Measurements from ENCODE around the gene DEK. TPM values are rescaled to one million over a fixed set of nuclear protein-coding genes. Genes with fewer than 3 reads are reported as not detected.
A peak's percentile ranks its signal among the peaks of the same experiment; 100 is the strongest.
"Not testable (repeated sequence)": the region's sequence is repeated elsewhere in the genome, so short reads cannot be mapped to it uniquely, and the experiment has no call there.

DEK gene
- polyA plus RNA-seq, 1 of the 3 experiments (the other 2 are of a cell fraction) = 34.2 TPM

DNA sequence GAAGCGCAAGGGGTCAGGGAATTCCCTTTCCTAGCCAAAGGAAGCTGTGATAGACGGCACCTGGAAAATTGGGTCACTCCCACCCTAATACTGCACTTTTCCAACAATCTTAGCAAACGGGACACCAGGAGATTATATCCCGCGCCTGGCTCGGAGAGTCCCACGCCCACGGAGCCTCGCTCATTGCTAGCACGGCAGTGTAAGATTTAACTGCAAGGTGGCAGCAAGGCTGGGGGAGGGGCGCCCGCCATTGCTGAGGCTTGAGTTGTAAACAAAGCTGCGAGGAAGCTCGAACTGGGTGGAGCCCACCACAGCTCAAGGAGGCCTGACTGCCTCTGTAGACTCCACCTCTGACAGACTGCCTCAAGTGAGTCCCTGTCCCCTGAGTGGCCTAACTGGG, 35.7 kb downstream of the DEK start:
- H3K36me3 ChIP-seq (replicated peaks in 1 of 2; ENCODE audit: control insufficient read depth in 1 of 2, insufficient read depth in 2 of 2, low read length in 1 of 2) = peaks cover 36 to 69% of the 10 kb centered on the region in 2 experiments
- POLR2A ChIA-PET = not testable (repeated sequence)

DNA sequence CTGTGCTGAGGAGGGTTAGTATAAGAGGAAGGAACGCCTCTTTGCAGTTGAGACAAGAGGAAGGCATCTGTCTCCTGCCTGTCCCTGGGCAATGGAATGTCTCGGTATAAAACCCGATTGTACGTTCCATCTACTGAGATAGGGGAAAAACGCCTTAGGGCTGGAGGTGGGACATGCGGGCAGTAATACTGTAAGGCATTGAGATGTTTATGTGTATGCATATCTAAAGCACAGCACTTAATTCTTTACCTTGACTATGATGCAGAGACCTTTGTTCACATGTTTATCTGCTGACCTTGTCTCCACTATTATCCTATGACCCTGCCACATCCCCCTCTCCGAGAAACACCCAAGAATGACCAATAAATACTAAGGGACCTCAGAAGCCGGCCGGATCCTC, 37.2 kb downstream of the DEK start:
- DNase-seq; POLR2A ChIA-PET; H3K4me1 ChIP-seq (ENCODE audit: control insufficient read depth in 1 of 2, insufficient read depth in 2 of 2, low read depth in 1 of 2, low read length in 1 of 2); H3K27ac ChIP-seq (ENCODE audit: low read depth in 2 of 2, low read length in 1 of 2); H3K27me3 ChIP-seq (ENCODE audit: insufficient read depth); H3K9ac ChIP-seq; H3K9me2 ChIP-seq; H3K4me2 ChIP-seq; H3K4me3 ChIP-seq (ENCODE audit: low read depth in 2 of 2, low read length in 1 of 2); H3F3A ChIP-seq (replicated peaks; ENCODE audit: insufficient read depth); H4K20me1 ChIP-seq (ENCODE audit: insufficient read depth); CTCF ChIA-PET; H2AFZ ChIP-seq (ENCODE audit: low read depth); H3K9me3 ChIP-seq: not testable (repeated sequence)
- H3K36me3 ChIP-seq (replicated peaks in 1 of 2; ENCODE audit: control insufficient read depth in 1 of 2, insufficient read depth in 2 of 2, low read length in 1 of 2) = peaks cover 48 to 73% of the 10 kb centered on the region in 2 experiments
- H3K79me2 ChIP-seq (ENCODE audit: insufficient read depth) = peaks cover 54% of the 10 kb centered on the region
- 97% methylated on average over 9 of the region's 9 CpGs for WGBS (ENCODE audit: low lambda C conversion rate)

More for the DNA sequence above, 35.7 kb downstream of the DEK start:
- 95% methylated on average over 12 of the region's 14 CpGs for WGBS (ENCODE audit: low lambda C conversion rate)
- DNase-seq; H3K4me2 ChIP-seq; CTCF ChIA-PET; H3K27me3 ChIP-seq (ENCODE audit: insufficient read depth); H3K4me1 ChIP-seq (ENCODE audit: control insufficient read depth in 1 of 2, insufficient read depth in 2 of 2, low read depth in 1 of 2, low read length in 1 of 2); H3K9me3 ChIP-seq; H2AFZ ChIP-seq (ENCODE audit: low read depth); H3K27ac ChIP-seq (ENCODE audit: low read depth in 2 of 2, low read length in 1 of 2); H3K9me2 ChIP-seq; H3K4me3 ChIP-seq (ENCODE audit: low read depth in 2 of 2, low read length in 1 of 2); H3K9ac ChIP-seq; H3F3A ChIP-seq (replicated peaks; ENCODE audit: insufficient read depth); H4K20me1 ChIP-seq (ENCODE audit: insufficient read depth): not testable (repeated sequence)
- peaks cover 69% of the 10 kb centered on the region for H3K79me2 ChIP-seq (ENCODE audit: insufficient read depth)

DNA sequence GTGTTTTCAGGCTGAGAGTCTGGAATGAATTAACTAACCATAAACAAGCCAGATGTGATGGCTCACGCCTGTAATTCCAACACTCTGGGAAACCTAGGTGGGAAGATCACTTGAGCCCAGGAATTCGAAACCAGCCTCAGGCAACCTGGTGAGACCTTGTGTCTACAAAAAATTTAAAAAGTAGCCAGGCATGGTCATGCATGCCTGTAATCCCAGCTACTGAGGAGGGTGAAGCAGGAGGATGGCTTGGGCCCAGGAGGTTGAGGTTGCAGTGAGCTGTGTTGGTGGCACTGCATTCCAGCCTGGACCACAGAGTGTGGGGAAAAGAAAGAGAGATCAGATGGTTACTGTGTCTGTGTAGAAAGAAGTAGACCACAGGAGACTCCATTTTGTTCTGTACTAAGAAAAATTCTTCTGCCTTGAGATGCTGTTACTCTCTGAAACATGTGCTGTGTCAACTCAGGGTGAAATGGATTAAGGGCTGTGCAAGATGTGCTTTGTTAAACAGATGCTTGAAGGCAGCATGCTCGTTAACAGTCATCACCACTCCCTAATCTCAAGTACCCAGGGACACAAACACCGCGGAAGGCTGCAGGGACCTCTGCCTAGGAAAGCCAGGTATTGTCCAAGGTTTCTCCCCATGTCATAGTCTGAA, 37.8 kb downstream of the DEK start:
- H3K4me3 ChIP-seq (ENCODE audit: low read depth in 2 of 2, low read length in 1 of 2); H3K9me3 ChIP-seq; H2AFZ ChIP-seq (ENCODE audit: low read depth); H3K9ac ChIP-seq; H3K4me1 ChIP-seq (ENCODE audit: control insufficient read depth in 1 of 2, insufficient read depth in 2 of 2, low read depth in 1 of 2, low read length in 1 of 2); CTCF ChIA-PET; POLR2A ChIA-PET; DNase-seq; H4K20me1 ChIP-seq (ENCODE audit: insufficient read depth); H3K9me2 ChIP-seq; H3K4me2 ChIP-seq; H3K27me3 ChIP-seq (ENCODE audit: insufficient read depth); H3F3A ChIP-seq (replicated peaks; ENCODE audit: insufficient read depth): not testable (repeated sequence)
- peaks cover 54 to 73% of the 10 kb centered on the region in 2 experiments for H3K36me3 ChIP-seq (replicated peaks in 1 of 2; ENCODE audit: control insufficient read depth in 1 of 2, insufficient read depth in 2 of 2, low read length in 1 of 2)
- H3K27ac ChIP-seq (ENCODE audit: low read depth in 2 of 2, low read length in 1 of 2) = peak overlapping the region in 1 of 2 experiments; percentile 3; a peak in 1 of 4 replicates
- peaks cover 48% of the 10 kb centered on the region for H3K79me2 ChIP-seq (ENCODE audit: insufficient read depth)
- WGBS (ENCODE audit: low lambda C conversion rate) = 85% methylated on average over 5 of the region's 5 CpGs

- POLR2A ChIA-PET = interaction anchor here (0.7 kb wide), 1 partner anchor 18 kb away, joined by 3 read pairs; no protein-coding TSS in a partner anchor
- no peaks in the 10 kb centered on the region for H3K9me3 ChIP-seq
- CTCF ChIA-PET = interaction anchor here (0.9 kb wide), 1 partner anchor 21 kb away, joined by 3 read pairs; no protein-coding TSS in a partner anchor
These were observed 43.1 kb downstream of the DEK start for GRCh38 chr6:18221288-18221615.

More at GRCh38 chr6:18221288-18221615, 43.1 kb downstream of the DEK start:
- Histone ChIP-seq H3K27ac (ENCODE audit: low read depth in 2 of 2, low read length in 1 of 2) (no peak overlapping the region), H3F3A (replicated peaks; ENCODE audit: insufficient read depth) (peaks cover 16% of the 10 kb centered on the region), H3K9ac (no peak overlapping the region), H3K4me2 (no peak overlapping the region), H2AFZ (ENCODE audit: low read depth) (no peak overlapping the region), H4K20me1 (ENCODE audit: insufficient read depth) (no peaks in the 10 kb centered on the region), H3K4me3 (ENCODE audit: low read depth in 2 of 2, low read length in 1 of 2) (no peak overlapping the region), H3K9me2 (no peaks in the 10 kb centered on the region), H3K27me3 (ENCODE audit: insufficient read depth) (no peaks in the 10 kb centered on the region), H3K36me3 (replicated peaks in 1 of 2; ENCODE audit: control insufficient read depth in 1 of 2, insufficient read depth in 2 of 2, low read length in 1 of 2) (peaks cover 51 to 53% of the 10 kb centered on the region in 2 experiments), H3K79me2 (ENCODE audit: insufficient read depth) (peaks cover 6% of the 10 kb centered on the region; the same call in 1 of the 2 replicates), H3K4me1 (ENCODE audit: control insufficient read depth in 1 of 2, insufficient read depth in 2 of 2, low read depth in 1 of 2, low read length in 1 of 2) (no peaks in the 10 kb centered on the region)
- 97% methylated on average over 4 of the region's 4 CpGs for WGBS (ENCODE audit: low lambda C conversion rate)
- DNase-seq = no peak
- TF ChIP-seq POLR2AphosphoS5 (IDR thresholded peaks at IDR 0.05; ENCODE audit: low read depth, low read length) = no peak
- TF ChIP-seq, protein P1, sequence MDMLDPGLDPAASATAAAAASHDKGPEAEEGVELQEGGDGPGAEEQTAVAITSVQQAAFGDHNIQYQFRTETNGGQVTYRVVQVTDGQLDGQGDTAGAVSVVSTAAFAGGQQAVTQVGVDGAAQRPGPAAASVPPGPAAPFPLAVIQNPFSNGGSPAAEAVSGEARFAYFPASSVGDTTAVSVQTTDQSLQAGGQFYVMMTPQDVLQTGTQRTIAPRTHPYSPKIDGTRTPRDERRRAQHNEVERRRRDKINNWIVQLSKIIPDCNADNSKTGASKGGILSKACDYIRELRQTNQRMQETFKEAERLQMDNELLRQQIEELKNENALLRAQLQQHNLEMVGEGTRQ (IDR thresholded peaks at IDR 0.05; ENCODE audit: borderline replicate concordance, low read depth, low read length) = no peak
- TF ChIP-seq, protein P2, sequence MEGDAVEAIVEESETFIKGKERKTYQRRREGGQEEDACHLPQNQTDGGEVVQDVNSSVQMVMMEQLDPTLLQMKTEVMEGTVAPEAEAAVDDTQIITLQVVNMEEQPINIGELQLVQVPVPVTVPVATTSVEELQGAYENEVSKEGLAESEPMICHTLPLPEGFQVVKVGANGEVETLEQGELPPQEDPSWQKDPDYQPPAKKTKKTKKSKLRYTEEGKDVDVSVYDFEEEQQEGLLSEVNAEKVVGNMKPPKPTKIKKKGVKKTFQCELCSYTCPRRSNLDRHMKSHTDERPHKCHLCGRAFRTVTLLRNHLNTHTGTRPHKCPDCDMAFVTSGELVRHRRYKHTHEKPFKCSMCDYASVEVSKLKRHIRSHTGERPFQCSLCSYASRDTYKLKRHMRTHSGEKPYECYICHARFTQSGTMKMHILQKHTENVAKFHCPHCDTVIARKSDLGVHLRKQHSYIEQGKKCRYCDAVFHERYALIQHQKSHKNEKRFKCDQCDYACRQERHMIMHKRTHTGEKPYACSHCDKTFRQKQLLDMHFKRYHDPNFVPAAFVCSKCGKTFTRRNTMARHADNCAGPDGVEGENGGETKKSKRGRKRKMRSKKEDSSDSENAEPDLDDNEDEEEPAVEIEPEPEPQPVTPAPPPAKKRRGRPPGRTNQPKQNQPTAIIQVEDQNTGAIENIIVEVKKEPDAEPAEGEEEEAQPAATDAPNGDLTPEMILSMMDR (IDR thresholded peaks at IDR 0.05) = no peak
- no peak for TF ChIP-seq RXRA (IDR thresholded peaks at IDR 0.05; ENCODE audit: borderline replicate concordance, low read depth)
- no peak for TF ChIP-seq SMC3 (IDR thresholded peaks at IDR 0.05; ENCODE audit: low read depth, low read length)

Measured in SK-N-SH (cell line).